GM12801 (cell line): ENCODE results near the gene TRIM36.

Experiments
- CTCF ChIP-seq: IDR thresholded peaks from one replicate; pipeline ENCODE4 v1.5.1; 2011; ENCODE audit warnings: control low read depth; ENCODE audit not compliant: insufficient read length; ENCODE audit errors: extremely low read depth

The TRIM36 gene

GRCh38 chr5:115098041-115098702, 71.5 kb downstream of the TRIM36 start:
- no peak for TF ChIP-seq CTCF

GRCh38 chr5:115097236-115097635, 72.5 kb downstream of the TRIM36 start:
- TF ChIP-seq CTCF, result no peak

DNA sequence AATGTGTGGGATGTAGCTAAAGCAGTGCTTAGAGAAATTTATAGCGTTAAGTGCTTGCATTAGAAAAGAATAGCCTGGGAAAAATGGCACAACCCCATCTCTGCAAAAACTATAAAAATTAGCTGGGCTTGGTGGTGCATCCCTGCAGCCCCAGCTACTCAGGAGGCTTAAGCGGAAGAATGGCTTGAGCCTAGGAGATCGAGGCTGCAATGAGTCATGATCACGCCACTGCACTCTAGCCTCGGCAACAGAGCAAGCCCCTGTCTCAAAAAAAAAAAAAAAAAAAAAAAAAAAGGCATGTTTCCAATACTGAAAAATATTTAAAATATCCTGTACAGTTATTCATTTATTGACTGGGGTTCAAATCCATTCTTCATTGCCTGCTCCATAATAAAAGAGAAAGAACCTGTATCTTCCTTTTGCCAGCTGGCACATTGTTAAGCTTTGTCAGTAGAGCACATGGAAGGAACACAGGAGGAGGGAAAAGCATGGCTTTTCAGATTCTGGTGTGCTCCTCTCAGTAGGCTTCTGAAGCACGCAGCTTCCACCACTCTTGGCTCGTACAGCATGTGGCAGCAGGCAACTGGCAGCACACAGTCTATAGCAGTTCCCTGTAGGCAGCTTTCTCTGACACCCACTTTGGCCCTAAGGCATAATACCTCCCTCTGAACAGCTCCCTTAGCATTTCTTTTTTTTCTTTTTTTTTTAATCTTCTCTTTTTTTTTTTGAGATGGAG, 73.5 kb downstream of the TRIM36 start:
- no peak for TF ChIP-seq CTCF

GRCh38 chr5:115087951-115088350, 81.8 kb downstream of the TRIM36 start:
- TF ChIP-seq CTCF, result no peak

- TF ChIP-seq CTCF, result no peak
Observed at GRCh38 chr5:115086473-115086872, 83.2 kb downstream of the TRIM36 start.

DNA sequence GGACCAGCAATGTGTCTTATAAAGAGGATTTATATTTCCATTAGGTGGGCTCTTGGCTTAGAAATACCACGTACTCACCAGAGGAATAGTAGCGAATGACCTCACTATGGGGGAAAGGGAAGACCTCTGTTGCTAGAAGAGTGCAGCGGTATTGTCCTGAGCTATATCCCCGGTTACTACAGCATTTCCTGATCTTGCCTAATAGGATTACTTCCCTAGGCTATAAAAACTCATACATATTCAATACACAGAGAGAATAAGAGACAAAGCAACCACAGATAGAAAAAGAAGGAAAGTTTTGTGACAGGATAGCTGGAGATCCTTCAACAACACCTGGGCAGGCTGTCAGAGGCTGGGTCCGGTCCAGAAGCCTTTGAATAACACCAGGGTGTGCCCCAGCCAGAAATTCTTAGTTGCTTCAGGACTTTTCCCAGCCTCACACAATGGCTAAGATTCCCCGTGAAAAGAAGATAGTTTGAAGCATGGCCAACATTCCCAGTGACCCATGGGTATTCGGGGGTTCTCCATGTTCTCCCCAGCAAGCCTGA, 85.4 kb downstream of the TRIM36 start:
- TF ChIP-seq CTCF, result no peak

DNA sequence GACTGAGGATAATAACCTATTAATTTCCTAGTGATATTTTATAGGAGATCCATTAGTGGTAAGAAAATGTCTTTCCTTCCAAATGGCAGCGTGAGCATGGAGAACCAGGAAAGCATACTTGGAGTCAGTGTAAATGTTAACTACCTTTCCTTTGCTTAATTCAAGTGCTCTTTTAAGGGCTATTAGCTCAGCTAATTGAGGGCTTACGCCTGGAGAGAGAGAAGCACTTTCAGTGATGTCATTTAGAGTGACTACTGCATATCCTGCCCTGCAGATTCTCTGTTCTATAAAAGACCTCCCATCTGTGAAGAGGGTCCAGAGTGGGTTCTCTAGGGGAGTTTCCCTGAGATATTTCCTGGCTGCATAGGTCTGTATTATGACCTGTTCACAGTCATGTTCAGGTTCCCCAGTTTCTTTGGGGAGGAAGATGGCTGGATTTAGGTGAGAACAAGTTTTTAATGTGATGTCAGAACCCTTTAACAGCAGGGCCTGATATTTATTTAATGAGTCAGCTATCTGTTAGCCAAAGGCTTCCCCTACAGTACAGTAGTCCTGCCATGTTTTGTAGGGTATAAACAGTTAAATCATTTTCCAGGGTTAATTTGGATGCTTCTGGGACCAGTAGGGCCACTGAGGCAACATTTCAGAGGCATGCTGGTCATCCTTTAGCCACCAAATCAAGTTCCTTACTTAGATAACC, 89.6 kb downstream of the TRIM36 start:
- no peak for TF ChIP-seq CTCF
